PC-3 (cell line): ENCODE measurements around the gene TPGS1. TPM values are rescaled to one million over a fixed set of nuclear protein-coding genes. Genes with fewer than 3 reads are reported as not detected.

ENCODE experiments used
- ATAC-seq: fragments of 200-7000 bp; cut with Tn5 transposase; 2 replicates; pipeline ENCODE4 v1.9.1; 2020; ENCODE audit warnings: mild to moderate bottlenecking, moderate library complexity
- BruUV-seq: library from RNA; stranded (reverse); fragments of 400-500 nt; replicated peaks from 2 replicates; lab custom pipeline; 2021; lab: Mats Ljungman, UMichigan
- CTCF ChIA-PET: fragments of 300-600 bp; sonication (Branson Sonifier 250); formaldehyde crosslinking; loops from one replicate; lab custom pipeline; 2022; ENCODE audit warnings: antibody characterized with exemption; lab: Charles Lee
- POLR2A ChIA-PET: fragments of 300-600 bp; sonication (Branson Sonifier 250); formaldehyde crosslinking; loops from one replicate; lab custom pipeline; 2022; ENCODE audit warnings: antibody characterized with exemption; ENCODE audit not compliant: unreplicated experiment; lab: Charles Lee
- DNase-seq: peaks from one replicate; pipeline ENCODE4 v3.0.0-alpha.2; 2015
- H2AFZ ChIP-seq: fragments of 300-600 bp; sonication (generic); 2 replicates; pipeline ENCODE4 v1.6.0; 2016; ENCODE audit warnings: antibody characterized with exemption, low read length
- H3F3A ChIP-seq: fragments of 300-600 bp; sonication (generic); one replicate; pipeline ENCODE4 v1.6.0; 2017; ENCODE audit warnings: antibody characterized with exemption, low read length, control low read depth, mild to moderate bottlenecking; ENCODE audit not compliant: unreplicated experiment
- H3K27ac ChIP-seq: fragments of 300-600 bp; sonication (generic); 2 replicates; pipeline ENCODE4 v1.5.1; 2016; ENCODE audit warnings: mild to moderate bottlenecking, low read length
- H3K27me3 ChIP-seq: fragments of 300-600 bp; sonication (generic); 2 replicates; pipeline ENCODE4 v1.6.1; 2016; ENCODE audit warnings: low read length, mixed read lengths
- H3K36me3 ChIP-seq: fragments of 300-600 bp; sonication (generic); 2 replicates; pipeline ENCODE4 v1.6.1; 2016; ENCODE audit warnings: low read depth, mixed run types, low read length, mixed read lengths
- H3K4me1 ChIP-seq: fragments of 300-600 bp; sonication (generic); 2 replicates; pipeline ENCODE4 v1.5.1; 2016; ENCODE audit warnings: low read length; ENCODE audit not compliant: insufficient read depth
- H3K4me2 ChIP-seq: fragments of 300-600 bp; sonication (generic); 2 replicates; pipeline ENCODE4 v1.6.0; 2016; ENCODE audit warnings: low read length
- H3K4me3 ChIP-seq: fragments of 300-600 bp; sonication (generic); 2 replicates; pipeline ENCODE4 v1.5.1; 2016; ENCODE audit warnings: mild to moderate bottlenecking, low read length, mixed read lengths
- H3K79me2 ChIP-seq: fragments of 300-600 bp; sonication (generic); 2 replicates; pipeline ENCODE4 v1.6.1; 2017; ENCODE audit warnings: low read length, mixed read lengths
- H3K9ac ChIP-seq: fragments of 300-600 bp; sonication (generic); 2 replicates; pipeline ENCODE4 v1.6.0; 2016; ENCODE audit warnings: mild to moderate bottlenecking, low read length
- H3K9me2 ChIP-seq: fragments of 300-600 bp; sonication (generic); replicated peaks from 2 replicates; pipeline ENCODE4 v1.6.1; 2016; ENCODE audit warnings: mixed run types, low read length, mixed read lengths
- H3K9me3 ChIP-seq: fragments of 300-600 bp; sonication (generic); 2 replicates; pipeline ENCODE4 v1.6.1; 2016; ENCODE audit warnings: low read length, mixed read lengths
- H4K20me1 ChIP-seq: fragments of 300-600 bp; sonication (generic); 2 replicates; pipeline ENCODE4 v1.6.1; 2016; ENCODE audit warnings: low read length, mixed read lengths
- CTCF ChIP-seq: fragments of 300-600 bp; sonication (generic); conservative IDR thresholded peaks from 2 replicates; pipeline ENCODE4 v1.5.1; 2017; ENCODE audit warnings: antibody characterized with exemption, low read depth, mild to moderate bottlenecking, low read length
- EZH2 ChIP-seq: fragments of 300-600 bp; sonication (generic); IDR thresholded peaks from one replicate; pipeline ENCODE4 v1.6.1; 2017; ENCODE audit warnings: antibody characterized with exemption, mild to moderate bottlenecking, low read length; ENCODE audit not compliant: unreplicated experiment
- EZH2phosphoT487 ChIP-seq: fragments of 300-600 bp; sonication (generic); IDR thresholded peaks from 2 replicates; pipeline ENCODE4 v1.6.1; 2018; ENCODE audit warnings: mild to moderate bottlenecking, antibody characterized with exemption, low read length, borderline replicate concordance
- intact Hi-C: fragments of 100-400 bp; cut with micrococcal nuclease; formaldehyde crosslinking; loops from 2 replicates; pipeline ENCODE4 v1.9.0; 2023
- total RNA-seq: library from RNA; depleted of rRNA; stranded (reverse); fragments of >200 nt; gene quantifications from 2 replicates; pipeline ENCODE4 v1.2.3, GENCODE V29; 2014

TPGS1 gene
- total RNA-seq, 1 experiment from 2014 or later, result 28.5 TPM

GRCh38 chr19:535017-535835, 27.9 kb downstream of the TPGS1 start:
- H3F3A ChIP-seq, result no peaks in the 10 kb centered on the region
- no peaks in the 10 kb centered on the region for H3K9me2 ChIP-seq
- no peaks in the 10 kb centered on the region for H3K27me3 ChIP-seq
- no peak overlapping the region for H3K27ac ChIP-seq
- TF ChIP-seq EZH2, result no peak
- 0 out of 2 replicates have a peak, but pooled peaks have one; percentile 15 for TF ChIP-seq CTCF
- peaks cover 22% of the 10 kb centered on the region for H3K4me1 ChIP-seq
- H3K4me3 ChIP-seq, result no peak overlapping the region
- H3K9me3 ChIP-seq, result no peaks in the 10 kb centered on the region
- H3K79me2 ChIP-seq, result peaks cover 42% of the 10 kb centered on the region
- DNase-seq (peak; percentile 42), ATAC-seq (peak; percentile 48)
- H3K36me3 ChIP-seq, result 0 out of 2 replicates have a peak, but pooled peaks cover 11% of the 10 kb centered on the region
- CTCF ChIA-PET, result interaction anchor here (0.6 to 0.9 kb wide), 3 partner anchors 13 to 162 kb away, joined by 3 to 4 read pairs (median 3); no protein-coding TSS in a partner anchor
- BruUV-seq, result no TSS peak
- intact Hi-C loops, result no loop called here
- no peak overlapping the region for H2AFZ ChIP-seq
- H4K20me1 ChIP-seq, result peaks cover 20% of the 10 kb centered on the region
- POLR2A ChIA-PET, result no interaction called here
- no peak overlapping the region for H3K9ac ChIP-seq
- H3K4me2 ChIP-seq, result peak overlapping the region; percentile 46

DNA sequence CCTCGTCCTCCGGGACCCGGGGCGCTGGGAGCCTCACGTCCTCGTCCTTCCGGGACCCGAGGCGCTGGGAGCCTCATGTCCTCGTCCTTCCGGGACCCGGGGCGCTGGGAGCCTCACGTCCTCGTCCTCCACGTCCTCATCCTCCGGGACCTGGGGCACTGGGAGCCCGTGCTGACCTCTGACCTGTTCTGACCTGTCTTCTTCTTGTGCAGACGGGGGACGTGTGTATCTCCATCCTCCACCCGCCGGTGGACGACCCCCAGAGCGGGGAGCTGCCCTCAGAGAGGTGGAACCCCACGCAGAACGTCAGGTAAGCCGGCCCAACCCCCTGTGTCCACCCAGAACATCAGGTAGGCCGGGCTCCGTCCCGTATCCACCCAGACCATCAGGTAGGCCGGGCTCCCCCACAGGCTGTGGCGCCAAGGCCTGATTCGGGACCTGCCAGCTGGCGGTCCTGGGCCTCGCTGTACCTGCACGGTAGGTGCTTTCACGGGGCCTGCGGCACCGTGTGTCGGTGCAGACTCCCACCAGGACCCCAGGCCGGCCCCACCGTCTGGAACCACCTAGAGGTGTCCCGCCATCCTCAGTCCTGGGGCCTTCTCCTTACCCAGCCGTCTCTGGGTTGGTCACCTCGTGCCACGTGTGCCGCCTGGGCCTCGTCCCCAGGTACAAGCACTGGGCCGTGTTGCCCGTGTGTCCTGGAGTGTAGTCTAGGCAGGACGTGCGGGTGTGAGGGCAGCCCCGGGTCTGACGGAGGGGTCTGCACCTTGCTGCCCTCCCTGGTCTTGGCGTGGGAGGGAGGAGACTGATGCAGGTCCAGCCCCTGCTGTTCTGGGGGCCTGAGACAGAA, 29.0 kb downstream of the TPGS1 start:
- ChIA-PET POLR2A (no interaction called here), CTCF (interaction anchor here (0.6 kb wide), 1 partner anchor 163 kb away, joined by 3 read pairs; no protein-coding TSS in a partner anchor)
- H3K79me2 ChIP-seq, result peaks cover 42% of the 10 kb centered on the region
- peaks cover 22% of the 10 kb centered on the region for H3K4me1 ChIP-seq
- TF ChIP-seq EZH2 (no peak), CTCF (no peak), EZH2phosphoT487 (no peak)
- no peak overlapping the region for H3K4me2 ChIP-seq
- no peaks in the 10 kb centered on the region for H3K27me3 ChIP-seq
- BruUV-seq, result no TSS peak
- ATAC-seq (no peak), DNase-seq (no peak)
- H4K20me1 ChIP-seq, result peaks cover 20% of the 10 kb centered on the region
- H3K4me3 ChIP-seq, result no peak overlapping the region
- H3K9me2 ChIP-seq, result no peaks in the 10 kb centered on the region
- no peaks in the 10 kb centered on the region for H3K9me3 ChIP-seq
- no peak overlapping the region for H3K9ac ChIP-seq
- no peak overlapping the region for H3K27ac ChIP-seq
- H3K36me3 ChIP-seq, result 0 out of 2 replicates have a peak, but pooled peaks cover 11% of the 10 kb centered on the region
- intact Hi-C loops, result no loop called here
- no peaks in the 10 kb centered on the region for H3F3A ChIP-seq
- H2AFZ ChIP-seq, result no peak overlapping the region
